HL-60/S4 treated with retinoic acid at 250 ng/mL for 4 days and 3 days (cell line): ENCODE measurements around the gene KIAA0825.

ENCODE experiments used
- in situ Hi-C: fragments of 300-500 bp; cut with MboI; formaldehyde crosslinking; loops from 2 replicates; pipeline ENCODE4 v1.7.0; 2022; ENCODE audit warnings: low sequenced_read_pairs

Gene KIAA0825

DNA sequence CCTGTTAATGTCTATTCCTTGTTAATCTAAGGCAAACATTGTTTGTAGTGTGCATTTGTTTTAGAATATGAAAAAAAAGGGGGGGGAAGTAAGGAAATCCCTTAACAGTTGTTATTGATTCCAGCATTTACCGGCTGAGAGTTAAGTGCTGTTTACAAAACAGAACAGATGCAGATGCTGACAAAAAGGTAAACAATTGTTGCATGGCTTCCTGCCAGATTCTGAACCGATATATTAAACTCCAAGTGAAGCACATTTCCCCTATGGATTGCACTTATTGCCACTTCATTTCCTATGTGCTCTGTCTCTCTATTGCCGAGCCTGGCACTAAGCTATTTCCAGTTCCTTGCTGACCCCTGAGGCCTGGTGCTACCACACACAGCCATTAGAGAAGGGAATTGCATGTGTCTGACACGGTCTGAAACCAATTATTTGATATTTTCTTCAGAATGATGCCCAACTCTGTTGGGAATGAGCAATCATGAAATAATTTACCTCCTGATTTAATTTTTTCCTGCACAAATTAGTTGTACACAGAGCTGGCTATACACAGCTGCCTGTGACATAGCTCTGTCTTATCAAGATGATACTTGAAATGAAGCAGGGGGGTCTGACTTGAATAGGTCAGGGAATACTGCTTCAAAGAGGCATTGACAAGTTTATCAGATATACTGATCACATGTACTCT, 109.8 kb downstream of the KIAA0825 start:
- in situ Hi-C loops, result no loop called here

DNA sequence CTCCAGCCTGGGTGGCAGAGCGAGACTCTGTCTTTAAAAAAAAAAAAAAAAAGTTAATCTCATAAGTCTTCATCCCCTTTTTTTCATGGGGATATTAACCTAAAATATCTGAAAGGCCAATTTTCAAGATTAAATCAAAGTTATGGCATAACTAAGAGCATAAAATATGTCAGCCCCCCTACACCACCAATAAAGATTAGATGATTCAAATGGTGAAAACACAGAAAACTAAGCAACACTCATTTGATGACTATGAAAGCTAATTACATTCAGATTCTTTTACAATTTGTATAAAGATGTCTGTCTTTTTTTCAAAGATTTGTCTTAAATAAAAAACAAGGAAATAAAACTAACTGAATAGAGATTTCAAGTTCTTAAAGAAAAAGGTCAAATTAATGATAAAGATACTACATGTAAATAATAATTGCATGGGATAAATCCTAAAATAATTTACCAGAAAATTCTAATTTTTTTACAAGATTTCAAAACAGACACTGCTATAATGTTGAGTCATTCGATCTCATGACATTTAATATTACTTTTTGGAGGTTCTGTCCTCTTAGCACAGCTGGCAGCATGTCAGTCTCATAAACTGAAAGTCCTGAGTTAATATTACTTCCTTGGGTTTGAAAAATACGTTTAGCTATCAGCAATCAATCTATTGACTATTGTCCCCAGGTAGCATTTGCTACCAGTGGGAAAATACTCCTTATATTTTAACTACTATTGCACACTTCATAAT, 112.9 kb downstream of the KIAA0825 start:
- in situ Hi-C loops, result no loop called here

DNA sequence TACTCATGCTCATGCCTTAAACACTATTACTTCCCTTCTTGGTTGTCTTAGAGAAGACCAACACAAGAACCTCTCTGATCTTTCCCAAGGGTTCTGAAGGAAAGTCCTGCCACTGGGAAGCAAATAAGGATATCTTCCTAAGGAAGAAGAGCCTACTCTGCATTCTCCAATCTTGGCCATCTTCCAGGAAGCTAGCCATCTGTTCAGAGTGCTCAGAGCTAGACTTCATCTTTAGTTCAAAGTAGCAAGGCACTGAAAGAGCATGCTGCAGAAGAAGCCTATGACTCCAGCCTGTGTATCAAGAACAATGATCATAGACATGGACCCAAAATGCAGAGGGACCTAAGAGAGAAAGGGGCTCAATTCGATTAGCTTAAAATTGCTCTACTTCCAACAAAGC, 114.7 kb downstream of the KIAA0825 start:
- in situ Hi-C loops, result no loop called here

GRCh38 chr5:94501365-94501764, 117.0 kb downstream of the KIAA0825 start:
- in situ Hi-C loops, result no loop called here

DNA sequence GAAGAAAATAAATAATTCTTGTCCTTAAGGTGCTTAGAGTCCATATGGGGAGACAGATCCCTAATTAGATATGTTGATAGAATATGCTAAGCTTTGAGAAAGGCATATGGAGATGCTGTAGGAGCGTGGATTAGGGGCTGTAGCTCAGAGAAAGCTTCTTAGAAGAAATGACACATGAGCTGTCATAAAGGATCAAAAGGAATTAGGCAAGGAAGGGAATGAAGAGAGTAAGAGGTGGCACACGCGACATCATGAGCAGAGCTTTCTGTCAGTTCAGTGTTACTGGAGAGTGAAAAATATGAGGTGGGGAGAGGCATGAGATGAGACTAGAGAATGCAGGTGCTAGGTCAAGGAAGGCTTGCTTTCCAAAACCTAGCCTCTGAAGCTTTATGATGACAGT, 118.6 kb downstream of the KIAA0825 start:
- in situ Hi-C loops, result no loop called here

DNA sequence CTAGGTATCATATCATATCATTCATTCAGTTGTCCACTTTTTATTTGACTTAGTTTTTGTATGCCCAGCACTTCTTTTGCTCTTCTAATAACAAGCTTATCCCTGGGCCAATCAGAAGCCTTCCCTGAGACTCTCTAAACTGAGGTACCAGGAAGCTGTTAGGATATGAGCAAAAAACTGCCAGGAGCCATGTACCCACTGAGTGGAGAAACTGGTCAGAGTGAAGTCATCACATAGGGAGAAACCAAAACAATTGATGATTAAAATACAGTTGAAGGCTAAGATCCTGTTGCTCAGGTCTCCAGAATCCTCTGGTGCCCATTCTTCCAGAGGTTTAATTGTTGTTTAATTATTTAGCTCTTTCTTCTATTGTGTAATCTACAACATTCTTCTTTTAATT, 120.2 kb downstream of the KIAA0825 start:
- in situ Hi-C loops, result no loop called here

DNA sequence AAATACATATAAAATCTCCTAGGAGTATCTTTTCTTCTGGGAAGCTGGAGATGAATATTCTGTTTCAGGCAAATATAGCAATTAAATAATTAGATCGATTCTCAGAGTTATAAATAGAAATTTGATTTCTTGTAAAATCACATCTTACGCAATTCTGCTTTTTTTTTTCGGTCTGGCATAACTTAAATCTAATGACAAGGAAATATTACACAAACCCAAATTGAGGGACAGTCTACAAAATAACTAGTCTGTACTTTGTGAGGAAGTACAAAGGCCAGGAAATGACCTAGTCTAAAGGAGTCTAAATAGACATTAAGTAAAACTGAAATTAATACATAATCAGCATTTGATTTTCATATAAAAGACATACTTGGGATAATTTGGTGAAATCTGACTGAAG, 133.3 kb downstream of the KIAA0825 start:
- in situ Hi-C loops, result no loop called here

- in situ Hi-C loops, result no loop called here
Observed at GRCh38 chr5:94481059-94481458, 137.3 kb downstream of the KIAA0825 start.

DNA sequence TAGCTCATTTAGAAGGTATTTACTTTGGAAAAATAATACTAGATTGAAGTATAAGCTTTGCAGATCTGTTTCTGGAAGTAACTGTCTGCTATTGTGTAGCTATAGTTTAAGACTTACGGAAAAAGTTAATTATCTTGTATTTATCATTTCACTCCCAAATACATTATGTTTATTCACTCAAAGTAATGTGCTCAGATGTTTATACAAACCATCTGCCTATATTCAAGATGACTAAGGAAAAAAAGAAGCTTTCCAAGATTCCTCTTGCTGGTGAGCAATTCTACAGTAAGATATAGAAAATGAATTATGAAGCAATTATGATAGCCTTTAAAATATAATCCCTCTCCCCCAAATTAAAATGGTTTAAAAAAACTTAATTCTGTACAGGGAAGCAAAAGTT, 137.9 kb downstream of the KIAA0825 start:
- in situ Hi-C loops, result no loop called here

DNA sequence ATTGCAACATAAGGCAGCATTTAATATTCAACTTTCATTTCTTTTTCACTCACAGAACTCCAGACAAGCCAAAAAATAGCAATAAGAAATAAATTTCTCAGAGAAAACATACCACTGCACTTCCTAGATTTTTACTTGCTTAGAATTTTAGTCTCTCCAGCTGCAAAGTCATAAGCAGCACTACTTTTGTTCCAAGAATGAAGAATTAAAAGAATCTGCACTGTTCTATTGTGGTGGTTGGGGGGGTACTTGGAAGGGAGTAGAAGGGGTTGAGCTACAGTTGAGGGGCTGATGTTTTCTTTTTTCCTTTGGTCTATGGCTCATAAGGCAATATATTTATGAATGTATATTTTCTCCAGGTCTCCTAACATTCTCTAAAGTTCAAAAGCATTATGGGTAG, 144.5 kb downstream of the KIAA0825 start:
- in situ Hi-C loops, result no loop called here

GRCh38 chr5:94471521-94471920, 146.9 kb downstream of the KIAA0825 start:
- in situ Hi-C loops, result no loop called here

DNA sequence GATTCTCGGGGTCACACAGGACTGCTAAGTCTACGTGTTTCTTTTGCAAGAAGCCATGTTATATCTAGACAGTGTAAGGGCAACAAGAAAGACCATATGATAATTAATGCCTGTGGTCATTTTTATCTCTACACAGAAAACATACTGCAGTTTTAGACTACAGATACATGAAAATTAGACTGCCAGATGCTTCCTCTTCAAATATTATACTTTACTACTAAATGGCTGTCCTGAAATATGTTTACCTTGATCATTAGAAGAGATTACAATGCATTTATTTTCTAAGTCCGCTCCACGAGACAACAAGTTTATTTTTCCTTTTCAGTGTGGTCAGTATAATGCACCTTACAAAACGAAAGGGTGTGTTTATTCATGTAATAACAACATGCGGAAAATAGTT, 147.6 kb downstream of the KIAA0825 start:
- in situ Hi-C loops, result no loop called here

DNA sequence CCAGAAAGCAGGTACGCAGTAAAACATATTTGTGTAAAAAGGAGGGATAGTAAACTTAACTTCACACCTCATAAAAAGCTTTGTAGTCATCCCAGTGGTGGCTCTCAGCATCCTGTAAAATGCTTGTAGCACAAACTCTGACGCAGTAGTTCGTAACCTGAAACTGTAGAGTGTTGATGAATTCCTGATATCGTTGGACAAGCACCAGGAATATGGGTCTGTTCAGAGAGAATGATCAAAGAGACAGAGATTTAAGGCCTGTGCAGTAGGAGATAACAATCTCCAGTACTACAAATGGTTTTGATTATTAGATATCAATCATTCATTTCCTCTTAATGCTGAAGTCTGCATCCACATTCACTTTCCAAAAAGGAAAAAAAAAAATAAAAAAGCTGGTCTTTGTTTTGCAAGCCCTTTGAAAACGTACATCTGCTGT, 148.5 kb downstream of the KIAA0825 start:
- in situ Hi-C loops, result no loop called here

GRCh38 chr5:94467954-94468930, 150.2 kb downstream of the KIAA0825 start:
- in situ Hi-C loops, result no loop called here

- in situ Hi-C loops, result no loop called here
Observed at GRCh38 chr5:94467346-94467953, 151.0 kb downstream of the KIAA0825 start.

GRCh38 chr5:94463739-94464138, 154.7 kb downstream of the KIAA0825 start:
- in situ Hi-C loops, result no loop called here

- in situ Hi-C loops, result no loop called here
Observed at GRCh38 chr5:94461131-94461530, 157.3 kb downstream of the KIAA0825 start.

GRCh38 chr5:94459915-94460314, 158.5 kb downstream of the KIAA0825 start:
- in situ Hi-C loops, result no loop called here

DNA sequence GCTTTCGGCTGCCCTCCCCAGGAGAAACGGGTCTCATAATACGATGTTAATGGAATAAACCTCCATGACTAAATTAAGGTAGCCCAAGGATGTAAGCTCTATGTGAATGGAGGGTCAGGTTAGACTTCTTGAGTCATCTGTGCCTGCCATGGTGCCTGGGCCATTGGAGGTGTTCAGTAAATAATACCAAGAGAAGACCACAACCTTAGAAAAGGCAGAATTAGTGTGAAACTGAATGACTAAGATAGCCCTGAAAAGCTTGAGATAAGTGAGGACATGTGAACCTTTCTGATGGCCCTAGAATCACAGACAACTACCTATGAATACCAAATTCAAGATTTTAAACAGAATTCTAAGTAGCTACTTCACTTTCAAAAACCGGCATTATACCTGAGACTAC, 160.6 kb downstream of the KIAA0825 start:
- in situ Hi-C loops, result no loop called here

DNA sequence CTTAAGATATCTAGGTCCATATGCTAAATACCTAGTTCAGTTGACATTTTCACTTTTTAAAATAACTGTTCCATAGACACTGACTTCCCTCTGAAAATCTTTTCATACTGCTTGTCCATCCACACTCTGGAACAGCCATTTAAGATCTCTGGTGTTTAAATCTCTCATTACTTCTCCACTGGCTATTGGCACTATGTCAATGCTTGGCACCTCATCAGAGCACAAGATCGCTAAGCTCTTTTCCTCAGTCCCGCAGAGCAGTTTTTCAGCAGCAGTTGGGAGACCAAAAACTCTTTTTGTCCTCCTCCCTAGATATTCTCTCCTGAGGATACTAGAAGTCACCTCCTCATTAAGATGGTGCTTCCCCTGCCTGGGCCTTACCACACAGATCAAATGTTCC, 172.7 kb downstream of the KIAA0825 start:
- in situ Hi-C loops, result no loop called here

GRCh38 chr5:94442991-94443390, 175.4 kb downstream of the KIAA0825 start:
- in situ Hi-C loops, result no loop called here
